HS-27A (cell line): ENCODE data around the gene ABCC4.
"Not testable (repeated sequence)": the region's sequence is repeated elsewhere in the genome, so short reads cannot be mapped to it uniquely, and the experiment has no call there.

Experiments
- DNase-seq: peaks from one replicate; pipeline ENCODE4 v3.0.0-alpha.2; 2012; ENCODE audit warnings: low read depth, missing footprints

The ABCC4 gene

GRCh38 chr13:95228130-95228529 is 73.1 kb downstream of the ABCC4 start:
- DNase-seq = no peak

GRCh38 chr13:95226932-95227695 is 74.1 kb downstream of the ABCC4 start:
- no peak for DNase-seq

GRCh38 chr13:95226476-95226875 is 74.8 kb downstream of the ABCC4 start:
- no peak for DNase-seq

GRCh38 chr13:95226050-95226449 is 75.2 kb downstream of the ABCC4 start:
- no peak for DNase-seq

GRCh38 chr13:95224064-95224463 is 77.2 kb downstream of the ABCC4 start:
- no peak for DNase-seq

- no peak for DNase-seq
Observed at GRCh38 chr13:95222733-95223018, 78.6 kb downstream of the ABCC4 start.

- DNase-seq = no peak
Observed at GRCh38 chr13:95221971-95222732, 79.1 kb downstream of the ABCC4 start.

- no peak for DNase-seq
Observed at GRCh38 chr13:95220611-95221010, 80.6 kb downstream of the ABCC4 start.

- DNase-seq = no peak
Observed at GRCh38 chr13:95217920-95218830, 83.1 kb downstream of the ABCC4 start.

GRCh38 chr13:95216182-95216581 is 85.1 kb downstream of the ABCC4 start:
- DNase-seq = no peak

- DNase-seq = no peak
Observed at GRCh38 chr13:95212983-95213850, 88.0 kb downstream of the ABCC4 start.

- DNase-seq = no peak
Observed at GRCh38 chr13:95209109-95209508, 92.1 kb downstream of the ABCC4 start.

- DNase-seq = no peak
Observed at GRCh38 chr13:95207769-95208366, 93.4 kb downstream of the ABCC4 start.

- no peak for DNase-seq
Observed at GRCh38 chr13:95206116-95206515, 95.1 kb downstream of the ABCC4 start.

- no peak for DNase-seq
Observed at GRCh38 chr13:95204231-95204765, 97.0 kb downstream of the ABCC4 start.

- DNase-seq = no peak
Observed at GRCh38 chr13:95201814-95202651, 99.2 kb downstream of the ABCC4 start.

GRCh38 chr13:95200386-95200957 is 100.8 kb downstream of the ABCC4 start:
- DNase-seq = not testable (repeated sequence)

- no peak for DNase-seq
Observed at GRCh38 chr13:95199896-95200295, 101.4 kb downstream of the ABCC4 start.

- not testable (repeated sequence) for DNase-seq
Observed at GRCh38 chr13:95198606-95199005, 102.6 kb downstream of the ABCC4 start.

GRCh38 chr13:95197548-95197947 is 103.7 kb downstream of the ABCC4 start:
- no peak for DNase-seq
